ENCODE results near the gene FAM136A.

The FAM136A gene

DNA sequence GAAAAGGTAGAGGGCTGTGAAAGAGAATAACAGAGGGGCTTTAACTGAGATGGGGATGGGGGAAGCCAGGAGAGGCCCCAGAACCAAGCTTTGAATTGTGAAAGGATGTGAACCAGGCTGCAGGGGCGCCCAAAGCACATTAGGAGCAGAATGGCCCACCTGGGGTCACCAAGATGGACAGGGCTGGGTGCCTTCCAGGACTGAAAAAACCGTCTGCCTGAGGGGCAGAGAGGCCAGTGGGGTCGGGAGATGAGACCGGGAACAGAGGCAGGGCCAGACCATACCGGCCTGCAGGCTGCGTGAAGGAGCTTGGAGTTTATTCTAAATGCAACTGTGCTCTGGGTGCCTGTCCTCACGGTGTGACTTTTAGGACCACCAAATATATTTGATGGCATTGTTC is 29.1 kb upstream of the FAM136A start:
- Histone ChIP-seq H3K4ac (ENCODE audit: low read depth in 1 of 2, low read length in 2 of 2) (no peak overlapping the region), H3K14ac (ENCODE audit: low read length in 2 of 2) (peak overlapping the region in 1 of 2 experiments; percentile 60), H3K27ac (ENCODE audit: low read length, poor library complexity, severe bottlenecking) (no peak overlapping the region), H3K23ac (ENCODE audit: low read length in 2 of 2) (no peak overlapping the region), H3K9me3 (ENCODE audit: control insufficient read depth, low read length) (no peaks in the 10 kb centered on the region), H3K18ac (ENCODE audit: low read depth in 1 of 2, low read length in 2 of 2) (no peak overlapping the region), H3K4me1 (ENCODE audit: control insufficient read depth, insufficient read depth, low read depth, low read length) (peaks cover 3% of the 10 kb centered on the region), H3K36me3 (ENCODE audit: control insufficient read depth in 1 of 2, insufficient read depth in 2 of 2, low read depth in 1 of 2, low read length in 2 of 2) (no peaks in the 10 kb centered on the region), H2AK5ac (ENCODE audit: low read length, severe bottlenecking) (no peak overlapping the region), H2BK15ac (ENCODE audit: low read depth, poor library complexity, severe bottlenecking) (no peak overlapping the region), H3K27me3 (ENCODE audit: control insufficient read depth in 1 of 2, insufficient read depth in 1 of 2, low read length in 2 of 2) (peaks cover 17 to 32% of the 10 kb centered on the region in 2 experiments), H2AFZ (ENCODE audit: low read depth, low read length) (peak overlapping the region; percentile 51), H2BK5ac (ENCODE audit: low read depth, low read length, poor library complexity, severe bottlenecking) (no peak overlapping the region), H3K79me1 (replicated peaks; ENCODE audit: low read length, poor library complexity, severe bottlenecking) (no peaks in the 10 kb centered on the region), H2BK120ac (ENCODE audit: low read depth, low read length) (no peak overlapping the region), H3K9ac (ENCODE audit: low read length) (no peak overlapping the region), H3K4me2 (ENCODE audit: low read length, poor library complexity, severe bottlenecking) (no peak overlapping the region), H4K8ac (ENCODE audit: low read length) (no peak overlapping the region), H2BK12ac (ENCODE audit: low read length in 2 of 2) (no peak overlapping the region), H4K91ac (ENCODE audit: low read length) (no peak overlapping the region), H3K4me3 (ENCODE audit: insufficient read depth in 1 of 2, low read depth in 1 of 2, low read length in 2 of 2) (no peak overlapping the region)
- no peak for DNase-seq
- WGBS: 67% methylated on average over 7 of the region's 7 CpGs

DNA sequence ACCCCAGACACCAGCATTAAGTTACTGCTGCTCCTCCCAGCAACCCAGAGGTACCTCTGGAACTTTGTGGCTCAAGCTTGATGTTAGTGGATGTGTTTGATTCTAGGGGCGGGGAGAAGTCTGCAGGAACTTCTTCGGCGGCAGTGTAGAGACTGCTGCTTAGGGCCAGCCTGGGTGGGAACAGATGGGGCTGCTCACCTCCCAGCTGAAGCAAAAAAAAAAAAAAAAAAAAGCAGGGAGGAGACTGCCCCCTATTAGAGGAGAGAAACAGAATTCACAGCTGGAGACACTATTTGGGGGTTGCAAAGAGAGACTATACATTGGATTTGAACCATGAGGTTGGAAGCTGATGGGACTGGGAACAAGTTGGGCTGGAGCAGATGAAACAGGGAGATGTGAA is 28.6 kb upstream of the FAM136A start:
- no peak overlapping the region for H2BK15ac ChIP-seq (ENCODE audit: low read depth, poor library complexity, severe bottlenecking)
- H4K8ac ChIP-seq (ENCODE audit: low read length): no peak overlapping the region
- no peak overlapping the region for H3K4me3 ChIP-seq (ENCODE audit: insufficient read depth in 1 of 2, low read depth in 1 of 2, low read length in 2 of 2)
- H3K18ac ChIP-seq (ENCODE audit: low read depth in 1 of 2, low read length in 2 of 2): no peak overlapping the region
- no peak overlapping the region for H3K23ac ChIP-seq (ENCODE audit: low read length in 2 of 2)
- peaks cover 3% of the 10 kb centered on the region for H3K4me1 ChIP-seq (ENCODE audit: control insufficient read depth, insufficient read depth, low read depth, low read length)
- H3K27ac ChIP-seq (ENCODE audit: low read length, poor library complexity, severe bottlenecking): no peak overlapping the region
- no peak overlapping the region for H3K14ac ChIP-seq (ENCODE audit: low read length in 2 of 2)
- H3K9me3 ChIP-seq (ENCODE audit: control insufficient read depth, low read length): no peaks in the 10 kb centered on the region
- no peak overlapping the region for H2BK120ac ChIP-seq (ENCODE audit: low read depth, low read length)
- no peak overlapping the region for H3K4me2 ChIP-seq (ENCODE audit: low read length, poor library complexity, severe bottlenecking)
- peaks cover 17 to 32% of the 10 kb centered on the region in 2 experiments for H3K27me3 ChIP-seq (ENCODE audit: control insufficient read depth in 1 of 2, insufficient read depth in 1 of 2, low read length in 2 of 2)
- no peak for DNase-seq
- no peaks in the 10 kb centered on the region for H3K36me3 ChIP-seq (ENCODE audit: control insufficient read depth in 1 of 2, insufficient read depth in 2 of 2, low read depth in 1 of 2, low read length in 2 of 2)
- no peak overlapping the region for H2AFZ ChIP-seq (ENCODE audit: low read depth, low read length)
- no peak overlapping the region for H2BK12ac ChIP-seq (ENCODE audit: low read length in 2 of 2)
- no peak overlapping the region for H2BK5ac ChIP-seq (ENCODE audit: low read depth, low read length, poor library complexity, severe bottlenecking)
- H3K9ac ChIP-seq (ENCODE audit: low read length): no peak overlapping the region
- no peaks in the 10 kb centered on the region for H3K79me1 ChIP-seq (replicated peaks; ENCODE audit: low read length, poor library complexity, severe bottlenecking)
- no peak overlapping the region for H3K4ac ChIP-seq (ENCODE audit: low read depth in 1 of 2, low read length in 2 of 2)
- H4K91ac ChIP-seq (ENCODE audit: low read length): no peak overlapping the region
- WGBS: 85% methylated on average over 3 of the region's 3 CpGs
- no peak overlapping the region for H2AK5ac ChIP-seq (ENCODE audit: low read length, severe bottlenecking)

DNA sequence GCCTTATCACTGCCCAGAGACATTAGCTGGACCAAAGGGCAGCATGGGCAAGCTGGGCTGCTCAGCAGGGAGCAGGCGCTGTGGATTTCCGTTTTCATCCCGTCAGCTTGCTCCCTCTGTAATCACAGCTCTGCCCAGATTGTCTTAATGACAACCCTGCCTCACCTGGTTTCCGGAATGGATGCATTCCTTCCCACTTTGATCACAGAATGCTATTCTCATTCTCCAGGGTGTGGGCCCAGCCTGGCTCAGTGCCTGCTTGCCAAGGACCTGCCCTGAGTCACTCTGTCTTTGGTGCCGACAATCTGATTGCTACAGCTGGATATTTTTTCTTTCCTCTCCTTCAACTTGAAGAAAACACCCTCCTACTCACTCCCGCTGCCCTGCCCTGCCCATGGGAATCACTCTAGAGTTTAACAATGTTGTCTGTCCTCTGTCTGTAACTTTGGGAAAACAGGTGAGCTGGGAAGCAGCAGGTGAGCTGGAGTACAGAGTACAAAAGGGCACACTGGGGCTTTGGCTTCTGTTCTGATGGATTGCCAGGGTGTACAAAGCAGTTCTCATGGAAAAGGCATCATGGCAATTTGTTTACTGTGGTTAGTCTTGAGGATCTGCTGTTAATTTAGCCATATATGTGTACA is 27.2 kb upstream of the FAM136A start:
- Histone ChIP-seq H3K36me3 (ENCODE audit: control insufficient read depth in 1 of 2, insufficient read depth in 2 of 2, low read depth in 1 of 2, low read length in 2 of 2) (no peaks in the 10 kb centered on the region), H2BK120ac (ENCODE audit: low read depth, low read length) (no peak overlapping the region), H3K4ac (ENCODE audit: low read depth in 1 of 2, low read length in 2 of 2) (no peak overlapping the region), H3K4me1 (ENCODE audit: control insufficient read depth, insufficient read depth, low read depth, low read length) (peaks cover 3% of the 10 kb centered on the region), H4K91ac (ENCODE audit: low read length) (no peak overlapping the region), H2BK15ac (ENCODE audit: low read depth, poor library complexity, severe bottlenecking) (no peak overlapping the region), H2BK12ac (ENCODE audit: low read length in 2 of 2) (no peak overlapping the region), H3K14ac (ENCODE audit: low read length in 2 of 2) (no peak overlapping the region), H3K79me1 (replicated peaks; ENCODE audit: low read length, poor library complexity, severe bottlenecking) (no peaks in the 10 kb centered on the region), H2BK5ac (ENCODE audit: low read depth, low read length, poor library complexity, severe bottlenecking) (no peak overlapping the region), H4K8ac (ENCODE audit: low read length) (no peak overlapping the region), H3K4me2 (ENCODE audit: low read length, poor library complexity, severe bottlenecking) (no peak overlapping the region), H2AK5ac (ENCODE audit: low read length, severe bottlenecking) (no peak overlapping the region), H3K4me3 (ENCODE audit: insufficient read depth in 1 of 2, low read depth in 1 of 2, low read length in 2 of 2) (no peak overlapping the region), H2AFZ (ENCODE audit: low read depth, low read length) (no peak overlapping the region), H3K27me3 (ENCODE audit: control insufficient read depth in 1 of 2, insufficient read depth in 1 of 2, low read length in 2 of 2) (peaks cover 17 to 38% of the 10 kb centered on the region in 2 experiments), H3K9ac (ENCODE audit: low read length) (no peak overlapping the region), H3K9me3 (ENCODE audit: control insufficient read depth, low read length) (no peaks in the 10 kb centered on the region), H3K27ac (ENCODE audit: low read length, poor library complexity, severe bottlenecking) (no peak overlapping the region), H3K23ac (ENCODE audit: low read length in 2 of 2) (no peak overlapping the region), H3K18ac (ENCODE audit: low read depth in 1 of 2, low read length in 2 of 2) (no peak overlapping the region)
- 63% methylated on average over 5 of the region's 6 CpGs for WGBS
- no peak for DNase-seq

GRCh38 chr2:70325875-70326274 is 24.0 kb upstream of the FAM136A start:
- H3K23ac ChIP-seq (ENCODE audit: low read length in 2 of 2): no peak overlapping the region
- H3K9me3 ChIP-seq (ENCODE audit: control insufficient read depth, low read length): no peaks in the 10 kb centered on the region
- peaks cover 3% of the 10 kb centered on the region for H3K4me1 ChIP-seq (ENCODE audit: control insufficient read depth, insufficient read depth, low read depth, low read length)
- no peak overlapping the region for H3K18ac ChIP-seq (ENCODE audit: low read depth in 1 of 2, low read length in 2 of 2)
- 97% methylated on average over 5 of the region's 7 CpGs for WGBS
- no peak overlapping the region for H3K27ac ChIP-seq (ENCODE audit: low read length, poor library complexity, severe bottlenecking)
- H3K36me3 ChIP-seq (ENCODE audit: control insufficient read depth in 1 of 2, insufficient read depth in 2 of 2, low read depth in 1 of 2, low read length in 2 of 2): no peaks in the 10 kb centered on the region
- H3K79me1 ChIP-seq (replicated peaks; ENCODE audit: low read length, poor library complexity, severe bottlenecking): no peaks in the 10 kb centered on the region
- no peak overlapping the region for H4K8ac ChIP-seq (ENCODE audit: low read length)
- no peak overlapping the region for H2AFZ ChIP-seq (ENCODE audit: low read depth, low read length)
- no peak overlapping the region for H4K91ac ChIP-seq (ENCODE audit: low read length)
- H3K4ac ChIP-seq (ENCODE audit: low read depth in 1 of 2, low read length in 2 of 2): no peak overlapping the region
- no peak overlapping the region for H3K4me2 ChIP-seq (ENCODE audit: low read length, poor library complexity, severe bottlenecking)
- DNase-seq: no peak
- H3K4me3 ChIP-seq (ENCODE audit: insufficient read depth in 1 of 2, low read depth in 1 of 2, low read length in 2 of 2): no peak overlapping the region
- H2AK5ac ChIP-seq (ENCODE audit: low read length, severe bottlenecking): no peak overlapping the region
- H2BK5ac ChIP-seq (ENCODE audit: low read depth, low read length, poor library complexity, severe bottlenecking): no peak overlapping the region
- no peak overlapping the region for H2BK120ac ChIP-seq (ENCODE audit: low read depth, low read length)
- no peak overlapping the region for H3K9ac ChIP-seq (ENCODE audit: low read length)
- no peak overlapping the region for H3K14ac ChIP-seq (ENCODE audit: low read length in 2 of 2)
- no peak overlapping the region for H2BK15ac ChIP-seq (ENCODE audit: low read depth, poor library complexity, severe bottlenecking)
- H3K27me3 ChIP-seq (ENCODE audit: control insufficient read depth in 1 of 2, insufficient read depth in 1 of 2, low read length in 2 of 2): peaks cover 20 to 33% of the 10 kb centered on the region in 2 experiments
- no peak overlapping the region for H2BK12ac ChIP-seq (ENCODE audit: low read length in 2 of 2)
